Mononuclear cell (primary cell): Measurements from ENCODE around the gene GALK2. TPM values are rescaled to one million over a fixed set of nuclear protein-coding genes. Genes with fewer than 3 reads are reported as not detected.
"Not testable (repeated sequence)": the region's sequence is repeated elsewhere in the genome, so short reads cannot be mapped to it uniquely, and the experiment has no call there.

Source experiments
- H3K27me3 ChIP-seq: 2 replicates; pipeline ENCODE4 v1.6.0; 2011; ENCODE audit warnings: low read length, control low read depth; ENCODE audit not compliant: insufficient read depth
- H3K4me1 ChIP-seq: 2 replicates; pipeline ENCODE4 v1.5.1; 2011; ENCODE audit warnings: mild to moderate bottlenecking, low read length, control low read depth; ENCODE audit not compliant: insufficient read depth
- H3K4me3 ChIP-seq: 2 replicates; pipeline ENCODE4 v1.5.1; 2011; ENCODE audit warnings: mild to moderate bottlenecking, low read length, moderate library complexity
- H3K9me3 ChIP-seq: 2 replicates; pipeline ENCODE4 v1.5.1; 2011; ENCODE audit warnings: low read depth, mild to moderate bottlenecking, control low read depth, low read length
- total RNA-seq: library from RNA; depleted of rRNA; stranded (reverse); fragments of >200 nt; gene quantifications from one replicate; pipeline ENCODE4 v1.2.3, GENCODE V29; 2012

GALK2 gene
- total RNA-seq, 1 donor: 14.5 TPM

- not testable (repeated sequence) for H3K4me1 ChIP-seq, H3K27me3 ChIP-seq, H3K9me3 ChIP-seq, H3K4me3 ChIP-seq
These were observed 13.7 kb downstream of the GALK2 start for GRCh38 chr15:49183741-49184140.

- no peaks in the 10 kb centered on the region for H3K9me3 ChIP-seq
- H3K4me3 ChIP-seq: no peak overlapping the region
- no peaks in the 10 kb centered on the region for H3K27me3 ChIP-seq
- H3K4me1 ChIP-seq: no peaks in the 10 kb centered on the region
These were observed 15.4 kb downstream of the GALK2 start for GRCh38 chr15:49185473-49185872.

DNA sequence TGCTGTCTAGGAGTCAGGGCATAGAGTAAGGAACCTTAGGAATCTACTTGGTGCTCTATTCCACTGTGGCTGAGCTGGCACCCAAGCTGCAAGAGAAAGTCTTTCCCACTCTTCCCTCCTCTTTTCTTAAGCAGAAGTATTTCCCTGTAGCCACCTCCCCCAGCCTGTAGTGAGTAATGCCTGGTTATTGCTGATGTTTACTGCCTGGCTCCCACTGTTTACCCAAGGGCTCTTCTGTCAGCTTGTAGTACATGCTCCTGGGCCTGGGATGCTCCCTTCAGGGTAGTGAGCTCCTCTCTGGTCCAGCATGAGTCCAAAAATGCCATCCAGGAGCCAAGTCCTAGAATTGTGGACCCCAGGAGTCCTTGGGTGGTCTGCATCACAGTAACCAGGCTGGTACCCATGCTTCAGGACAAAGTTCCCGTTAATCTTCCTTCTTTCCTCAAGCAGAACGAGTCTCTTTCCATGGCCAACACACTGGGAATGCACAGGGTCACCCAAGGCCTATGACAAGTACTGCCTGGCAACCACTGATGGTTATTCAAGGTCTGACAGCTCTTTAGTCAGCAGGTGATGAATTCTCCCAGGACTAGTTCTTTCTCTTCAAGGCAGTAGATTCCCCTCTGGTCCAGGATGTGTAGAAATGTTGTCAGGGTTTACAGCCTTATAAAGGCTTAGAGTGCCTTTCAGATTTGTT is 17.6 kb downstream of the GALK2 start:
- Histone ChIP-seq H3K4me3 (no peak overlapping the region), H3K27me3 (no peaks in the 10 kb centered on the region), H3K4me1 (no peaks in the 10 kb centered on the region), H3K9me3 (no peaks in the 10 kb centered on the region)

GRCh38 chr15:49188933-49189332 is 18.9 kb downstream of the GALK2 start:
- Histone ChIP-seq H3K9me3 (no peaks in the 10 kb centered on the region), H3K27me3 (no peaks in the 10 kb centered on the region), H3K4me3 (no peak overlapping the region), H3K4me1 (no peaks in the 10 kb centered on the region)

GRCh38 chr15:49189631-49190030 is 19.6 kb downstream of the GALK2 start:
- Histone ChIP-seq H3K4me3 (no peak overlapping the region), H3K9me3 (no peaks in the 10 kb centered on the region), H3K4me1 (no peaks in the 10 kb centered on the region), H3K27me3 (no peaks in the 10 kb centered on the region)

GRCh38 chr15:49190586-49190985 is 20.5 kb downstream of the GALK2 start:
- Histone ChIP-seq H3K27me3 (no peaks in the 10 kb centered on the region), H3K4me1 (no peaks in the 10 kb centered on the region)

GRCh38 chr15:49191892-49192291 is 21.8 kb downstream of the GALK2 start:
- no peaks in the 10 kb centered on the region for H3K27me3 ChIP-seq
- no peaks in the 10 kb centered on the region for H3K4me1 ChIP-seq

More at GRCh38 chr15:49190586-49190985, 20.5 kb downstream of the GALK2 start:
- Histone ChIP-seq H3K4me3 (no peak overlapping the region), H3K9me3 (no peaks in the 10 kb centered on the region)

GRCh38 chr15:49196856-49197255 is 26.8 kb downstream of the GALK2 start:
- H3K27me3 ChIP-seq: no peaks in the 10 kb centered on the region
- no peaks in the 10 kb centered on the region for H3K4me1 ChIP-seq
- no peaks in the 10 kb centered on the region for H3K9me3 ChIP-seq
- H3K4me3 ChIP-seq: no peak overlapping the region

More at GRCh38 chr15:49191892-49192291, 21.8 kb downstream of the GALK2 start:
- Histone ChIP-seq H3K9me3 (no peaks in the 10 kb centered on the region), H3K4me3 (no peak overlapping the region)

- Histone ChIP-seq H3K4me1 (no peaks in the 10 kb centered on the region), H3K27me3 (no peaks in the 10 kb centered on the region), H3K4me3 (no peak overlapping the region), H3K9me3 (no peaks in the 10 kb centered on the region)
These were observed 29.6 kb downstream of the GALK2 start for GRCh38 chr15:49199666-49200065.

DNA sequence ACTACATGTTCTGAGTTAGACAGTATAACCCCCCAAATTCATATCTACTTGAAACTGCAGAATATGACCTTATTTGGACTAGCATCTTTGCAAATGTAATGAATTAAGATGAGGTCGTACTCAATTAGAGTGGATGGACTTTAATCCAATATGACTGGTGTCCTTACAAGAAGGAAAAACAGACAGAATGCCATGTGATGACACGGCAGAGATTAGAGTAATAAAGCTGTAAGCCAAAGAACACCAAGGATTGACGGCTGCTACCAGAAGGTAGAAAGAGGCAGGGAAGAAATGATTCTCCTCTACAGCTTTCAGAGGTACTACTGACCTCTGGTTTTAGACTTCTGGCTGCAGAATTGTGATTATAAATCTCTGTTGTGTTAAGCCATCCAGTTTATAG is 30.3 kb downstream of the GALK2 start:
- Histone ChIP-seq H3K4me3 (no peak overlapping the region), H3K4me1 (no peaks in the 10 kb centered on the region), H3K27me3 (no peaks in the 10 kb centered on the region), H3K9me3 (no peaks in the 10 kb centered on the region)

GRCh38 chr15:49208102-49208501 is 38.1 kb downstream of the GALK2 start:
- H3K4me1 ChIP-seq: not testable (repeated sequence)

GRCh38 chr15:49212897-49213296 is 42.9 kb downstream of the GALK2 start:
- peaks cover 17% of the 10 kb centered on the region for H3K9me3 ChIP-seq
- no peaks in the 10 kb centered on the region for H3K27me3 ChIP-seq
- H3K4me3 ChIP-seq: no peak overlapping the region

More at GRCh38 chr15:49208102-49208501, 38.1 kb downstream of the GALK2 start:
- H3K9me3 ChIP-seq: peaks cover 17% of the 10 kb centered on the region
- not testable (repeated sequence) for H3K4me3 ChIP-seq, H3K27me3 ChIP-seq

DNA sequence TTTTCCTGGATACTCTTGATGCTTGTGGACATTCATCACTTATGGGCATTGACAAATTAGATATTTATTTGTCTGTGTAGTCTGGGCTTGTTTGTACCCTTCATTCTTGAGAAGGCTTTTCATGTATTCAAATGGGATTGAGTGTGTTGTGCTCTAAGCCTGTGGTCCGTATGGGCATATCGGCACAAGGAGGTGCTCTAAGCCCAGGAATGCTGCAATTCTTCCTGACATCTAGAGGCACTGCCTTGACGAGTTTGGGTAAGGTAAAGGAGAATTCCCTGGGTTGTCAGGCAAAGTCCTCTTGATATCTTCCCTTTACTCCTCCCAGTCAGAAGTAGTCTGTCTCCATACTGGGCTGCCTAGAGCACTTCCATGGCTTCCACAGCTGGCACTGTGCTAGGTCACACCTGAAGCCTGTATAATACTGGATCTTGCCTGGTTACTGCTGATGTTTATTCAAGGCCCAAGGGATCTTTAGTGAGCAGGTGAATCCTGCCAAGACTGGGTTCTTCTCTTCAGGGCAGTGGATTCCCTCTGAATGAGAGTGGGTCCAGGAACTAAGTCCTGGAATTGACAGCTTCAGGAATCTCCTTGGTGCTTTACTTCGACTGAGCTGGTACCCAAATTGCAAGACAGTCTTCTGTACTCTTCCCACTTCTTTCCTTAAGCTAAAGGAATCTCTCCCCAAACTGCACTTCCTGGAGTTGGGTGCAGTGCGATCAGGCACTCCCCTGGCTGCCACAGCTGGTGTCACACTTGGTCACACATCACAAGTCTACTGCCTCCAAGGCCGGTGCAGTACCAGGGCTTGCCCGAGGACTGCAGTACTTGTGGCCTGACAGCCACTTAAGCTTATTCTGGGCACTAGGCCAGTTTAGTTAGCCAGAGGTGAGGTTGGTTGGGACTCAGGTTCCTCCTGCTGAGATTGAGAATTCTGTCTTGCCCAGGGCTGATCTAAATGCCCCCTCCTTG is 46.0 kb downstream of the GALK2 start:
- Histone ChIP-seq H3K27me3 (no peaks in the 10 kb centered on the region), H3K4me3 (no peak overlapping the region), H3K9me3 (no peaks in the 10 kb centered on the region), H3K4me1 (no peaks in the 10 kb centered on the region)

More at GRCh38 chr15:49212897-49213296, 42.9 kb downstream of the GALK2 start:
- H3K4me1 ChIP-seq: no peaks in the 10 kb centered on the region

DNA sequence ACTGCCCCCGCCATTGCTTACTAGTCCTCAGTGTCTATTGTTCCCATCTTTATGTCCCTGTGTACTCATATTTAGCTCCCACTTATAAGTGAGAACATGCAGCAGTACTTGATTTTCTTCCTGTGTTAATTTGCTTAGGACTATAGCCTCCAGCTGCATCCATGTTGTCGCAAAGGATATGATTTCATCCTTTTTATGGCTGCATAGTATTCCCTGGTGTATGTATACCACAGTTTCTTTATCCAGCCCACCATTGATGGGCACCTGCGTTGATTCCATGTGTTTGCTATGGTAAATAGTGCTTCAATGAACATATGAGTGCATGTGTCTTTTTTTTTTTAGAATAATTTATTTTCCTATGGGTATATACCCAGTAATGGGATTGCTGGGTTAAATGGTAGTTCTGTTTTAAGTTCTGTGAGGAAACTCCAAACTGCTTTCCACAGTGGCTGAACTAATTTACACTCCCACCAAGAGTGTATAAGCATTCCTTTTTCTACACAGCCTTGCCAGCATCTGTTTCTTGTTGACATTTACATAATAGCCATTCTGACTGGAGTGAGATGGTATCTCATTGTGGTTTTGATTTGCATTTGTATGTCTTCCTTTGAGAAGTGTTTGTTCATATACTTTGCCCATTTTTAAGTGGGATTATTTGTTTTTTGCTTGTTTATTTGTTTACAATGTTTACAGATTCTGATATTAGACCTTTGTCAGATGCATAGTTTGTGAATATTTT is 53.7 kb downstream of the GALK2 start:
- H3K4me1 ChIP-seq: no peaks in the 10 kb centered on the region
- no peak overlapping the region for H3K4me3 ChIP-seq
- H3K27me3 ChIP-seq: no peaks in the 10 kb centered on the region
- peaks cover 17% of the 10 kb centered on the region for H3K9me3 ChIP-seq
